SK-N-SH treated with all-trans-retinoic acid at 6 μM for 48 hours (cell line): ENCODE results near the gene TBX19.

Experiments
- ATAC-seq: fragments of 200-7000 bp; cut with Tn5 transposase; 3 replicates; pipeline ENCODE4 v1.9.1; 2020; ENCODE audit warnings: mild to moderate bottlenecking, moderate library complexity
- ARNTL ChIP-seq: fragments of 450-650 bp; formaldehyde crosslinking; IDR thresholded peaks from 2 replicates; pipeline ENCODE4 v1.5.0; 2020; ENCODE audit warnings: low read depth, mild to moderate bottlenecking, moderate library complexity, borderline replicate concordance
- BACH2 ChIP-seq: fragments of 250-450 bp; sonication (Bioruptor Pico); IDR thresholded peaks from 2 replicates; pipeline ENCODE4 v1.9.0; 2021; ENCODE audit warnings: mild to moderate bottlenecking, borderline replicate concordance
- CREB5 ChIP-seq: fragments of 250-450 bp; sonication (Bioruptor Pico); IDR thresholded peaks from 2 replicates; pipeline ENCODE4 v1.5.1; 2020; ENCODE audit warnings: low read depth, mild to moderate bottlenecking, moderate library complexity
- CSDC2 ChIP-seq: fragments of 250-450 bp; sonication (Bioruptor Pico); IDR thresholded peaks from 2 replicates; pipeline ENCODE4 v1.5.0; 2020; ENCODE audit warnings: mild to moderate bottlenecking, moderate library complexity
- ESRRG ChIP-seq: fragments of 250-450 bp; sonication (Bioruptor Pico); IDR thresholded peaks from 2 replicates; pipeline ENCODE4 v1.6.1; 2021; ENCODE audit warnings: mild to moderate bottlenecking
- GLIS3 ChIP-seq: fragments of 250-450 bp; sonication (Bioruptor Pico); IDR thresholded peaks from 2 replicates; pipeline ENCODE4 v1.5.0; 2020; ENCODE audit warnings: mild to moderate bottlenecking, moderate library complexity
- ISL1 ChIP-seq: fragments of 250-450 bp; sonication (Bioruptor Pico); IDR thresholded peaks from 2 replicates; pipeline ENCODE4 v2.1.2; 2022; ENCODE audit warnings: mild to moderate bottlenecking, moderate library complexity
- OSR1 ChIP-seq: fragments of 250-450 bp; sonication (Bioruptor Pico); IDR thresholded peaks from 2 replicates; pipeline ENCODE4 v1.8.0; 2022; ENCODE audit warnings: moderate library complexity, mild to moderate bottlenecking, inconsistent platforms
- SNAI2 ChIP-seq: fragments of 250-450 bp; sonication (Bioruptor Pico); IDR thresholded peaks from 2 replicates; pipeline ENCODE4 v1.5.0; 2020; ENCODE audit warnings: mild to moderate bottlenecking, moderate library complexity
- TCF4 ChIP-seq: fragments of 250-450 bp; sonication (Bioruptor Pico); IDR thresholded peaks from 2 replicates; pipeline ENCODE4 v1.8.0; 2021; ENCODE audit warnings: mild to moderate bottlenecking, moderate library complexity, borderline replicate concordance
- TOX ChIP-seq: fragments of 250-450 bp; sonication (Bioruptor Pico); IDR thresholded peaks from 2 replicates; pipeline ENCODE4 v1.8.0; 2021; ENCODE audit warnings: mild to moderate bottlenecking, moderate library complexity, borderline replicate concordance
- ZFP3 ChIP-seq: fragments of 250-450 bp; sonication (Bioruptor Pico); IDR thresholded peaks from 2 replicates; pipeline ENCODE4 v1.5.0; 2020; ENCODE audit warnings: mild to moderate bottlenecking, moderate library complexity
- ZFP30 ChIP-seq: fragments of 450-650 bp; formaldehyde crosslinking; IDR thresholded peaks from 2 replicates; pipeline ENCODE4 v1.5.0; 2022; ENCODE audit warnings: mild to moderate bottlenecking, moderate library complexity
- ZNF565 ChIP-seq: fragments of 450-650 bp; formaldehyde crosslinking; conservative IDR thresholded peaks from 2 replicates; pipeline ENCODE4 v1.5.0; 2020; ENCODE audit warnings: low read depth, mild to moderate bottlenecking, moderate library complexity
- ZNF70 ChIP-seq: fragments of 450-650 bp; formaldehyde crosslinking; IDR thresholded peaks from 2 replicates; pipeline ENCODE4 v1.5.0; 2020; ENCODE audit warnings: mild to moderate bottlenecking, moderate library complexity
- ZNF8 ChIP-seq: fragments of 450-650 bp; formaldehyde crosslinking; IDR thresholded peaks from 2 replicates; pipeline ENCODE4 v1.5.0; 2020; ENCODE audit warnings: mild to moderate bottlenecking, moderate library complexity
- TF ChIP-seq, protein P1 (sequence below): fragments of 250-450 bp; sonication (Bioruptor Pico); IDR thresholded peaks from 2 replicates; pipeline ENCODE4 v1.5.1; 2021; ENCODE audit warnings: mild to moderate bottlenecking, moderate library complexity
- TF ChIP-seq, protein P2 (sequence below): fragments of 250-450 bp; sonication (Bioruptor Pico); IDR thresholded peaks from 2 replicates; pipeline ENCODE4 v1.5.0; 2020; ENCODE audit warnings: mild to moderate bottlenecking, moderate library complexity
- TF ChIP-seq, protein P3 (sequence below): fragments of 250-450 bp; sonication (Bioruptor Pico); IDR thresholded peaks from 2 replicates; pipeline ENCODE4 v1.8.0; 2020; ENCODE audit warnings: mild to moderate bottlenecking, moderate library complexity, borderline replicate concordance
- TF ChIP-seq, protein P4 (sequence below): fragments of 250-450 bp; sonication (Bioruptor Pico); IDR thresholded peaks from 2 replicates; pipeline ENCODE4 v1.8.0; 2021; ENCODE audit warnings: low read depth, mild to moderate bottlenecking, moderate library complexity, borderline replicate concordance

Gene TBX19

GRCh38 chr1:168287237-168287664 lies 6.6 kb downstream of the TBX19 start:
- no peak for TF ChIP-seq ZFP3
- TF ChIP-seq CSDC2 (CRISPR knock-in tag), result no peak
- no peak for TF ChIP-seq ARNTL
- TF ChIP-seq TCF4 (CRISPR knock-in tag), result no peak
- TF ChIP-seq GLIS3 (CRISPR knock-in tag), result no peak
- TF ChIP-seq SNAI2 (CRISPR knock-in tag), result no peak
- TF ChIP-seq ZFP30 (CRISPR knock-in tag), result no peak
- no peak for TF ChIP-seq ZNF8 (CRISPR knock-in tag)
- no peak for TF ChIP-seq OSR1 (CRISPR knock-in tag)
- TF ChIP-seq ZNF70 (CRISPR knock-in tag), result no peak
- TF ChIP-seq, protein P1, sequence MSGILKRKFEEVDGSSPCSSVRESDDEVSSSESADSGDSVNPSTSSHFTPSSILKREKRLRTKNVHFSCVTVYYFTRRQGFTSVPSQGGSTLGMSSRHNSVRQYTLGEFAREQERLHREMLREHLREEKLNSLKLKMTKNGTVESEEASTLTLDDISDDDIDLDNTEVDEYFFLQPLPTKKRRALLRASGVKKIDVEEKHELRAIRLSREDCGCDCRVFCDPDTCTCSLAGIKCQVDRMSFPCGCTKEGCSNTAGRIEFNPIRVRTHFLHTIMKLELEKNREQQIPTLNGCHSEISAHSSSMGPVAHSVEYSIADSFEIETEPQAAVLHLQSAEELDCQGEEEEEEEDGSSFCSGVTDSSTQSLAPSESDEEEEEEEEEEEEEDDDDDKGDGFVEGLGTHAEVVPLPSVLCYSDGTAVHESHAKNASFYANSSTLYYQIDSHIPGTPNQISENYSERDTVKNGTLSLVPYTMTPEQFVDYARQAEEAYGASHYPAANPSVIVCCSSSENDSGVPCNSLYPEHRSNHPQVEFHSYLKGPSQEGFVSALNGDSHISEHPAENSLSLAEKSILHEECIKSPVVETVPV, result no peak
- TF ChIP-seq, protein P2, sequence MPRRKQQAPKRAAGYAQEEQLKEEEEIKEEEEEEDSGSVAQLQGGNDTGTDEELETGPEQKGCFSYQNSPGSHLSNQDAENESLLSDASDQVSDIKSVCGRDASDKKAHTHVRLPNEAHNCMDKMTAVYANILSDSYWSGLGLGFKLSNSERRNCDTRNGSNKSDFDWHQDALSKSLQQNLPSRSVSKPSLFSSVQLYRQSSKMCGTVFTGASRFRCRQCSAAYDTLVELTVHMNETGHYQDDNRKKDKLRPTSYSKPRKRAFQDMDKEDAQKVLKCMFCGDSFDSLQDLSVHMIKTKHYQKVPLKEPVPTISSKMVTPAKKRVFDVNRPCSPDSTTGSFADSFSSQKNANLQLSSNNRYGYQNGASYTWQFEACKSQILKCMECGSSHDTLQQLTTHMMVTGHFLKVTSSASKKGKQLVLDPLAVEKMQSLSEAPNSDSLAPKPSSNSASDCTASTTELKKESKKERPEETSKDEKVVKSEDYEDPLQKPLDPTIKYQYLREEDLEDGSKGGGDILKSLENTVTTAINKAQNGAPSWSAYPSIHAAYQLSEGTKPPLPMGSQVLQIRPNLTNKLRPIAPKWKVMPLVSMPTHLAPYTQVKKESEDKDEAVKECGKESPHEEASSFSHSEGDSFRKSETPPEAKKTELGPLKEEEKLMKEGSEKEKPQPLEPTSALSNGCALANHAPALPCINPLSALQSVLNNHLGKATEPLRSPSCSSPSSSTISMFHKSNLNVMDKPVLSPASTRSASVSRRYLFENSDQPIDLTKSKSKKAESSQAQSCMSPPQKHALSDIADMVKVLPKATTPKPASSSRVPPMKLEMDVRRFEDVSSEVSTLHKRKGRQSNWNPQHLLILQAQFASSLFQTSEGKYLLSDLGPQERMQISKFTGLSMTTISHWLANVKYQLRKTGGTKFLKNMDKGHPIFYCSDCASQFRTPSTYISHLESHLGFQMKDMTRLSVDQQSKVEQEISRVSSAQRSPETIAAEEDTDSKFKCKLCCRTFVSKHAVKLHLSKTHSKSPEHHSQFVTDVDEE, result no peak
- no peak for TF ChIP-seq BACH2
- ATAC-seq, result peak; percentile 80

DNA sequence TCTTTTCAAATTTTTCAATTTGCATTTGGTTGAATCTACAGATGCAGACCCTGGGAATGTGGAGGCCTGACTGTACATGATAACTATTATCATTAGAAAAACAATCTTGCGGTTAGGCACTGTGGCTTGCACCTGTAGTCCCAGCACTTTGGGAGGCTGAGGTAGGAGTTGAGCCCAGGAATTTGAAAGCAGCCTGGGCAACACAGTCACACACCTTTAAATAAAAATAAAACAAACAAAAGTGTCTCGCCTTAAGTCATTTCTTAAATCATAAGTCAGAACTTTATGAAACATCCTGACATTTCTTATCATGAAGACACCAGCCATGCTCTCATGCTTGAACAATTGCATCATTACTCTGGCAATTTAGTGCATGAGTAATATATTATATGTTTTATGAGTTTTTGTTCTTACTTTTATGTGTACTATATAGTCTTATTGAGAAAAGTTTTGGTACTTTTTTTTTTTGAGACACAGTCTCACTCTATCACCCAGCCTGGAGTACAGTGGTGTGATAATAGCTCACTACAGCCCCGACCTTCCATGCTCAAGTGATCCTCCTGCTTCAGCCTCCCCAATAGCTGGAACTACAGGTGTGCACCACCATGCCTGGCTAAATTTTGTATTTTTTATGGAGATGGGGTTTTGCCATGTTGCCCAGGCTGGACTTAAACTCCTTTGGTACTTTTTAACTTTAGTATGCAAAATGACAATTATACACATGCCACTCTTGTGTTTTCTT lies 7.8 kb downstream of the TBX19 start:
- ATAC-seq, result no peak

More for the DNA sequence above, 7.8 kb downstream of the TBX19 start:
- no peak for TF ChIP-seq ZNF70 (CRISPR knock-in tag)
- no peak for TF ChIP-seq ESRRG
- TF ChIP-seq, protein P1, result no peak
- TF ChIP-seq CSDC2 (CRISPR knock-in tag), result no peak
- no peak for TF ChIP-seq TOX
- no peak for TF ChIP-seq TCF4 (CRISPR knock-in tag)
- no peak for TF ChIP-seq CREB5
- TF ChIP-seq SNAI2 (CRISPR knock-in tag), result no peak
- TF ChIP-seq BACH2, result no peak
- no peak for TF ChIP-seq ARNTL
- no peak for TF ChIP-seq ZNF8 (CRISPR knock-in tag)
- TF ChIP-seq, protein P3, sequence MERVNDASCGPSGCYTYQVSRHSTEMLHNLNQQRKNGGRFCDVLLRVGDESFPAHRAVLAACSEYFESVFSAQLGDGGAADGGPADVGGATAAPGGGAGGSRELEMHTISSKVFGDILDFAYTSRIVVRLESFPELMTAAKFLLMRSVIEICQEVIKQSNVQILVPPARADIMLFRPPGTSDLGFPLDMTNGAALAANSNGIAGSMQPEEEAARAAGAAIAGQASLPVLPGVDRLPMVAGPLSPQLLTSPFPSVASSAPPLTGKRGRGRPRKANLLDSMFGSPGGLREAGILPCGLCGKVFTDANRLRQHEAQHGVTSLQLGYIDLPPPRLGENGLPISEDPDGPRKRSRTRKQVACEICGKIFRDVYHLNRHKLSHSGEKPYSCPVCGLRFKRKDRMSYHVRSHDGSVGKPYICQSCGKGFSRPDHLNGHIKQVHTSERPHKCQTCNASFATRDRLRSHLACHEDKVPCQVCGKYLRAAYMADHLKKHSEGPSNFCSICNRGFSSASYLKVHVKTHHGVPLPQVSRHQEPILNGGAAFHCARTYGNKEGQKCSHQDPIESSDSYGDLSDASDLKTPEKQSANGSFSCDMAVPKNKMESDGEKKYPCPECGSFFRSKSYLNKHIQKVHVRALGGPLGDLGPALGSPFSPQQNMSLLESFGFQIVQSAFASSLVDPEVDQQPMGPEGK (CRISPR knock-in tag), result no peak
- no peak for TF ChIP-seq OSR1 (CRISPR knock-in tag)
- TF ChIP-seq, protein P4, sequence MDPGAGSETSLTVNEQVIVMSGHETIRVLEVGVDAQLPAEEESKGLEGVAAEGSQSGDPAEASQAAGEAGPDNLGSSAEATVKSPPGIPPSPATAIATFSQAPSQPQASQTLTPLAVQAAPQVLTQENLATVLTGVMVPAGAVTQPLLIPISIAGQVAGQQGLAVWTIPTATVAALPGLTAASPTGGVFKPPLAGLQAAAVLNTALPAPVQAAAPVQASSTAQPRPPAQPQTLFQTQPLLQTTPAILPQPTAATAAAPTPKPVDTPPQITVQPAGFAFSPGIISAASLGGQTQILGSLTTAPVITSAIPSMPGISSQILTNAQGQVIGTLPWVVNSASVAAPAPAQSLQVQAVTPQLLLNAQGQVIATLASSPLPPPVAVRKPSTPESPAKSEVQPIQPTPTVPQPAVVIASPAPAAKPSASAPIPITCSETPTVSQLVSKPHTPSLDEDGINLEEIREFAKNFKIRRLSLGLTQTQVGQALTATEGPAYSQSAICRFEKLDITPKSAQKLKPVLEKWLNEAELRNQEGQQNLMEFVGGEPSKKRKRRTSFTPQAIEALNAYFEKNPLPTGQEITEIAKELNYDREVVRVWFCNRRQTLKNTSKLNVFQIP (CRISPR knock-in tag), result no peak
- no peak for TF ChIP-seq ZNF565 (CRISPR knock-in tag)
- TF ChIP-seq GLIS3 (CRISPR knock-in tag), result no peak
- TF ChIP-seq, protein P2, result no peak
- TF ChIP-seq ZFP30 (CRISPR knock-in tag), result no peak
- no peak for TF ChIP-seq ISL1 (CRISPR knock-in tag)
